ENCODE data around the gene TTC39B. TPM values are rescaled to one million over a fixed set of nuclear protein-coding genes. Genes with fewer than 3 reads are reported as not detected.

The TTC39B gene
- total RNA-seq, 1 donor from 2014 or later = 2.7 TPM

DNA sequence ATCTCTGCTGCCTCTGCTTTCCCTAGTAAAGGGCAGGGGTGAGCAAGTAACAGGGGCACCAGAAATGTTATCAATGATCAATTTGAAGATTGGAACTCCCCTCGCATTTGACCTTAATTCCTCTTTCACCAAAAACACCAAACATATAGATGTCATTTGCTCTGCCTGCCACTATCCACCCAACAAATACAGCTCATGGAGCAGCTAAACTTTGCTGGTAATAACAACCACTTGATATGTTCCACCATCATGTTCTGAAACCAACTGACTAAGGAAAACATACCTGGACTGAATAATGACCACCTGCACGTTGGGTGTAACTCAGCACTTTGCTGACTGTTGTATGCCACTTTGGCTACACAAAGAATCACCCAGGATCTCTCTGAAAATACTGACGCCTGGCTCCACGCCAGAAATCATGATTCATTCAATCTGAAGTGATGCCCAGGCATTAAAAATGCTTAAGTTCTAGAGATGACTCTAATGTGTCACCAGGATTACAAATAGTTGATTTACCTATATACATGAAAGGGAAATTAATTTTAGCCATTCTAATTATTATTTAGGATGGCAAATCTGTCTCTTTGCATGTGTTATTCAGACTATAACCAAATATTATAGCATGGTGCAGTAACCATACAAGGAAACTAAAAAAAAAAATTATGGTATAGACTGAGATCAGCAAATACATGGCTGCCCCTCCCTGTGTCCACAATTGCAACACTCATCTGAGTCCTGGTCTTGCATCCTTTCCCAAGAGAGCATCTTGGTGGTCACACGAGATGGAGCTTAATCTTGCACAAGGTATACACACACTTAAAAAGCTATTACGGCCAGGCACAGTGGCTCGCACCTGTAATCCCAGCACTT is 43.1 kb upstream of the TTC39B start:
- intact Hi-C loops (cut with DNase I) = loop anchor here (10.0 kb wide), 2 partner anchors 65 to 255 kb away; no protein-coding TSS in a partner anchor

DNA sequence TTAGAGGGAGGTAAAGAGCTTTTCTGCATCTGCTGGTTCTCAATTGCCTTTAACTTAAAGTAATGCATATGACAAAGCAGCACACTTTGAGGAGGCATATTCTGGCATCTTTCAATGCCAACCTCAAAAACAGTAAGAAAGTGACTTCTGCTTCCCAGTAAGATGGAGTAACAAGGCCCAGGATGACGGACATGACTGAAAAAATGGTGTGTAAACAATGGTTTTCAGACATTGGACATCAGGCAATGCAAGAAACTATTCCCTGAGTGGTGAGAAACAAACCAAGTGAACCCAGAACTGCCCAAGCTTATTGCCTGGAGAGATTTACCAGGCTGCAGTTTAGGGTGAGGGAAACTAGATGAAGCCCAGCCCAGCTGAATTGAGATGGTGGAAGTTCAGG is 39.8 kb upstream of the TTC39B start:
- TF ChIP-seq, protein P1, sequence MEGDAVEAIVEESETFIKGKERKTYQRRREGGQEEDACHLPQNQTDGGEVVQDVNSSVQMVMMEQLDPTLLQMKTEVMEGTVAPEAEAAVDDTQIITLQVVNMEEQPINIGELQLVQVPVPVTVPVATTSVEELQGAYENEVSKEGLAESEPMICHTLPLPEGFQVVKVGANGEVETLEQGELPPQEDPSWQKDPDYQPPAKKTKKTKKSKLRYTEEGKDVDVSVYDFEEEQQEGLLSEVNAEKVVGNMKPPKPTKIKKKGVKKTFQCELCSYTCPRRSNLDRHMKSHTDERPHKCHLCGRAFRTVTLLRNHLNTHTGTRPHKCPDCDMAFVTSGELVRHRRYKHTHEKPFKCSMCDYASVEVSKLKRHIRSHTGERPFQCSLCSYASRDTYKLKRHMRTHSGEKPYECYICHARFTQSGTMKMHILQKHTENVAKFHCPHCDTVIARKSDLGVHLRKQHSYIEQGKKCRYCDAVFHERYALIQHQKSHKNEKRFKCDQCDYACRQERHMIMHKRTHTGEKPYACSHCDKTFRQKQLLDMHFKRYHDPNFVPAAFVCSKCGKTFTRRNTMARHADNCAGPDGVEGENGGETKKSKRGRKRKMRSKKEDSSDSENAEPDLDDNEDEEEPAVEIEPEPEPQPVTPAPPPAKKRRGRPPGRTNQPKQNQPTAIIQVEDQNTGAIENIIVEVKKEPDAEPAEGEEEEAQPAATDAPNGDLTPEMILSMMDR (IDR thresholded peaks at IDR 0.05) = no peak
- H3K27ac ChIP-seq = no peak overlapping the region
- no peaks in the 10 kb centered on the region for H3K27me3 ChIP-seq
- intact Hi-C loops (cut with DNase I) = no loop called here
- no peaks in the 10 kb centered on the region for H3K4me1 ChIP-seq
- no peak overlapping the region for H3K4me3 ChIP-seq
- no peaks in the 10 kb centered on the region for H3K36me3 ChIP-seq
- no peaks in the 10 kb centered on the region for H3K9me3 ChIP-seq
- no peak for DNase-seq (ENCODE audit: low spot score in 2 of 2)

More for the DNA sequence above, 43.1 kb upstream of the TTC39B start:
- no peaks in the 10 kb centered on the region for H3K36me3 ChIP-seq
- no peak for DNase-seq (ENCODE audit: low spot score in 2 of 2)
- TF ChIP-seq, protein P1 (IDR thresholded peaks at IDR 0.05) = no peak
- H3K9me3 ChIP-seq = no peaks in the 10 kb centered on the region
- H3K27ac ChIP-seq = no peak overlapping the region
- no peaks in the 10 kb centered on the region for H3K27me3 ChIP-seq
- no peak overlapping the region for H3K4me3 ChIP-seq
- no peaks in the 10 kb centered on the region for H3K4me1 ChIP-seq

DNA sequence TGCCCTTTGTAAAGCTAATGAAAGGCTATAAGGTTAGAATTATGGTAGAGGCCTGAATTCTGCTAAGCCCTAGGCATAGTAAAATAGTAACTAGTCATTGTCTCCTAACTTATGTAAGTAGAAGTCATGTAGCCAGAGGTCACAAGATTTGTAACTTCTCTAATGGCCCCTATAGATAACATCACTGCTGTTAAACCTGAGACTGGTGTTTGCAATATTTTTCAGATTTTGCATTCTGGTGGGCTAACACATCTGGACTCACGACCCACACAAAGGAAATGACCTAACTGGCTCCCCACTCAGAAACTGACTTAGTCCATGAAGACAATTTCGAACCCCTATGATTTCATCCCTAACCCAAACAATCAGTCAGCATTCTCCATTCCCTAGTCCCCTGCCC is 37.2 kb upstream of the TTC39B start:
- Histone ChIP-seq H3K36me3 (no peaks in the 10 kb centered on the region), H3K4me1 (no peaks in the 10 kb centered on the region), H3K9me3 (no peaks in the 10 kb centered on the region), H3K27me3 (no peaks in the 10 kb centered on the region), H3K27ac (no peak overlapping the region), H3K4me3 (no peak overlapping the region)
- intact Hi-C loops (cut with DNase I) = no loop called here
- no peak for DNase-seq (ENCODE audit: low spot score in 2 of 2)
- TF ChIP-seq, protein P1 (IDR thresholded peaks at IDR 0.05) = no peak

DNA sequence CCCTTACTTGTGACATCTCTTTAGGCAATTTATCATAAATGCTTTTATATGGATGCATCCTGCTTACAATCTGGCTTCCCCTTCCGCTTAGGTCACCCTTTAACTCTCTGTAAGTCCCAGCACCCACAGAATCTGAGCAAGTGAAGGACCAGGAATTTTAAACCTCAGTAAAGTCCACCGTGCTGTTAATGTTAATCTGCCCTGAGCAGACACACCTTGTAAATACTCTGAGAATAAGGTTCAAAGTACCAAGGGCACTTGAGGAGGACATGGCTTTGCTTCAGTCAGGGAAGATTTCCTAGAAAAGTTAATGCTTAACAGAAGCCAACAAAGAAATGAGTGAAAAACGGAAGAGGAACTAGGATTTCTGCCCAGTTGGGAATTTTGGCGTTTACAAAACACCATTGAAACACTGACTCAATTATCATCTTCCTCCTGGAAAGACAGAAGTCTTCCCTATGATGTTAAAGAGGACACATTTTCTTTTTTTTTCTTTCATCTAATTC is 26.4 kb upstream of the TTC39B start:
- Histone ChIP-seq H3K9me3 (no peaks in the 10 kb centered on the region), H3K36me3 (no peaks in the 10 kb centered on the region), H3K27ac (no peak overlapping the region), H3K4me1 (no peaks in the 10 kb centered on the region), H3K27me3 (no peaks in the 10 kb centered on the region), H3K4me3 (no peak overlapping the region)
- TF ChIP-seq, protein P1 (IDR thresholded peaks at IDR 0.05) = no peak
- intact Hi-C loops (cut with DNase I) = no loop called here
- no peak for DNase-seq (ENCODE audit: low spot score in 2 of 2)

DNA sequence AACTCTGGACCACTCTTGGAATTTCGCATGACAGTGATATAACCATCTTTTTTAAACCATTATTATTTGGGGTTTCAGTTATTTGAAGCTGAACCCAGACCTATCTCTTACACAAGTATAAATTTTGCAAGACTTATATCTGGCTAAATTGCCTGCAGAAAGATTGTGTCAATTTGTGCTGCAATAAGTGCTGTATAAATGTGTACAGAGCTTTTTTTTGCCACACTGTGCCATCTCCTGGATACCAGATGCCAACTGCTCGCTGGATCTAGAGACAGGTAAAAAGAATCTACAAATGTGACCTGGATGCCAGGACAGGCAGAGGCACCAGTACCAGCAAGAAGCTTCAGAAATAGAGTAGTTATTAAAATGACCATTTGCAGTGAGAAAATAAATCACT is 25.9 kb upstream of the TTC39B start:
- DNase-seq (ENCODE audit: low spot score in 2 of 2) = no peak
- Histone ChIP-seq H3K9me3 (no peaks in the 10 kb centered on the region), H3K36me3 (no peaks in the 10 kb centered on the region), H3K27me3 (no peaks in the 10 kb centered on the region), H3K27ac (no peak overlapping the region), H3K4me1 (no peaks in the 10 kb centered on the region), H3K4me3 (no peak overlapping the region)
- TF ChIP-seq, protein P1 (IDR thresholded peaks at IDR 0.05) = no peak
- intact Hi-C loops (cut with DNase I) = no loop called here
